Hematopoietic multipotent progenitor cell treated with erythropoietin and hydrocortisone succinate and interleukin-3 and kit ligand, for 4 days (in vitro differentiated cells): ENCODE data around the gene OR10A5.
"Not testable (repeated sequence)": the region's sequence is repeated elsewhere in the genome, so short reads cannot be mapped to it uniquely, and the experiment has no call there.

Source experiments
- DNase-seq: peaks from one replicate; pipeline ENCODE4 v3.0.0-alpha.2; 2015

Gene OR10A5, protein sequence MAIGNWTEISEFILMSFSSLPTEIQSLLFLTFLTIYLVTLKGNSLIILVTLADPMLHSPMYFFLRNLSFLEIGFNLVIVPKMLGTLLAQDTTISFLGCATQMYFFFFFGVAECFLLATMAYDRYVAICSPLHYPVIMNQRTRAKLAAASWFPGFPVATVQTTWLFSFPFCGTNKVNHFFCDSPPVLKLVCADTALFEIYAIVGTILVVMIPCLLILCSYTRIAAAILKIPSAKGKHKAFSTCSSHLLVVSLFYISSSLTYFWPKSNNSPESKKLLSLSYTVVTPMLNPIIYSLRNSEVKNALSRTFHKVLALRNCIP

DNA sequence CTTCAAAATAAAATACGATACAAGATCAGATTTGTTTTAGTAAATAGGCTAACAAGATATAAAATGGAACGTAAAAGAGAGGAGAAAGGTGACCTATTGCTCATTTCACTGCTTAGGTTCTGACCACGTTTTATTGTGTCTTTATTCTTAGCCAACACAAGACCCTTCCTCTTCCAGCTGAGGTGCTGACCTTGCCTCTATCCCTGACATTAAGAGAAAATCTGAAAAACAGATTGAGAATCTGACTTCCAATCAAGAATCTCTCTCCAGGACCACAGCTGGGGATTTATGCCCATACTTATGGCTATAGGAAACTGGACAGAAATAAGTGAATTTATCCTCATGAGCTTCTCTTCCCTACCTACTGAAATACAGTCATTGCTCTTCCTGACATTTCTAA, at the start of gene OR10A5:
Gene OR10A5, plus strand, starts transcription at position 301 of the 400 bp plus-strand sequence. Its CDS starts 0 bp downstream, at position 301.
- DNase-seq = no peak

DNA sequence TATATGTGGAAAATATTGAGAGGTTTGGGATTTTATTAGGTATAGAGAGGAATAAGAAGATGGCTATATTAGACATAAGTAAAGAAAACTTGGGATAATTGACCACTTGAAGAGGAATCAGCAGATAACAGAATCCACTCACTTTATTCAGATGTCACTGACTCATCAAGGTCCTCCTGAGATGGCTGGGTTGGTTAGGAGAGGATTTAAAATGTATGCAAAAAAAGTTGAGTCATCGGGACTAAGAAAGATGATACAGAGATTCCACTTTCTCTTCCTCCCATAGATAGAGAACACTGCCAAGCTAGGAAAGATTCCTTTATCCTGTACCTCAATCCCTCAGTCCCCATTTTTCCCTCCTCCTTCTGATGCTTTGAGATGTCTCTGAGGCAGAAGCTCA, 46.1 kb upstream of the OR10A5 start, which contains the start of gene OR6A2:
Gene OR6A2, minus strand, starts transcription at position 288 of the 400 bp plus-strand sequence. CDS start 3,981 bp downstream, outside the sequence.
- no peak for DNase-seq

DNA sequence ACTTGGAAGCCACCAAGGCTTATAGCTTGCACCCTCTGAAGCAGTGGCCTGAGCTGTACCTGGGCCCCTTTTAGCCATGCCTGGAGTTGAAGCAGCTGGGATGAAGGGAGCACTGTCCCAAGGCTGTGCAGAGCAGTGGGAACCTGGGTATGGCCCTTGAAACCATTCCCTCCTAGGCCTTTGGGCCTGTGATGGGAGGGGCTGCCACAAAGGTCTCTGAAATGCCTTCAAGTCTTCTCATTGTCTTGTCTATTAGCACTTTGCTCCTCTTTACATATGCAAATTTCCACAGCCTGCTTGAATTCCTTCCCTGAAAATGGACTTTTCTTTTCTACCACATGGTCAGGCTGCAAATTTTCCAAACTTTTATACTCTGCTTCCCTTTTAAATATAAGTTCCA, 44.4 kb upstream of the OR10A5 start:
- not testable (repeated sequence) for DNase-seq

DNA sequence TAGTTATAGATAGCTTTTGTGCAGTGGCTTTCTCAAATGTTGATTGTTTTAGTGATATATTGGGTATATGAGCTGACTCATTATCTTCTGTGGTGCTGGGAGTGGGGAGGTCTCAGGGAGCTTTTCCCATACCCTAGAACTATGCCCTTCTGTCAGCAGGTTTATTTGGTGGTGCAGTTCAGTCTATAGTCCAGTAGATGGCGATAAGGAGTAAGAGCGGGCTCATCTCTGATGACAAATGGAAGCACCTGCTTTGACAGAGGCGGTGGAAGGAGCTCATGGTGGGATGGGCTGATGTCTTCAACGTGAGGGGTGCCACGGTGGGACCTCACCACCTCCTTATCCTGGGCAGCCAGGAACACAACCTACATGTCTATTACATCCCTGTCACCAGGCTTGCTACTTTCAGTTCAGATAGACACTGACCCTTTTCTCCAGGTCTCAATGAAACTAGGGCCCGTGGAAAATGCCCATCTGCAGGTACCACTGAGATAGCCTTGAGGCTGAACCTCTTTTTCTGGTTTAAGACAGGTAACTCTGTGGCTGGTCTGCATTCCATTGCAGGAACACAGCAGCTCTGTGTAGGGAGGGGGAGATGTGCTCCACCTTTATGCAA, 33.0 kb upstream of the OR10A5 start:
- peak; percentile 74 for DNase-seq

DNA sequence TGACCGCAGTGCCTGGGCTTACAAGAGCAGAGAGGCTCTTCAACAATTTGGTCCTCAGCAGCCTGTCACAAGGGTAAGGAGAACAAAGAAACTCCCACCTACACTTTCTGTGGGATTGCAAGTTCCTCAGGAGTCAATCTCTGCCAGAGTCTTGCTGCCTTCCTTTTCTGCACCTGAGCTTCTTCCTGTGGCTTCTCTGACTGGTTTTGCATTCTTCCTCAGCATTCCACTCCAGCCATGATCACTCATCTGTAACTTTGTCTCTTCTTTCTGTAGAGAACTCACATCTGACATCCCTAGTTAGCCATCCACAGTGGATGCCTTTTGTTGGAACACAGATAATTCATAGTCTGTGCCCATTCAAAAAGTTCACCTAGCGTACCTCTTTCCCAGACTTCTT, 31.8 kb upstream of the OR10A5 start:
- no peak for DNase-seq

DNA sequence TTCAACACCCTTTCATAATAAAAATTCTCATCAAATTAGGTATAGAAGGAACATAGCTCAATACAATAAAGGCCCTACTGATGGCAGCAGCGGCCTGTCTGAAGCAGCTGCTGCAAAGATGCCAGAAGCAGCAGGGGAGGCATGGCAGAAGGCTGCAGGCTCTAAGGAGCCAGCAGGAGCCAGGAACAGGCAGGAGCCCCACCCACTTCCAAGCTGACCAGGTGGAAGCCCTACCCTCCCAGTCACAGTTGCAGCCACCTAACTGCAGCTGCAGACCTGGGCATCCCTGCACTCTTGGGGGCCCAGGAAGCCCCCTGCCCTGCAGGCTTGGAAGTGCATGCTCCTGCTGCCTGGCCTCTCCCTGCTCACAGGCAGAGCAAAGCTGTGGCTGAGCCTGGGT, 27.8 kb upstream of the OR10A5 start:
- DNase-seq = no peak

DNA sequence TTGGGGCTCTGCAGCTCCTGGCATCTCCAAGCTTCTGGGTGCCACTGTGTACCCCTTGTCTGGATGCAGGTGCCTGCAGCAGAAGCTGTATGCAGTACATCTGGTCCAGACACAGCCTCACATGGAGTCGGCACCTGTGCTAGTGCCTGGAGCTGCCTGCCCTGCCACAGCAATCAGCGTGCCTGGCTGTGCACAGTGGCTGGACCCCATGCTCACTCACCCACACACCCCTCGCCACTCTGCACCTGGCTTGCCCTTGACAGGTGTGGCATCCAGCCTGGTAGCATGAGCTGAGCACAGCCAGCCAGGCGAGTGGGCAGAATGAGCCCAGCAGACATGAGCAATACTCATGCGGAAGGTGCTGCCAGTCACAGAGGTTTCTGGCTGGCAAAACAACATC, 26.5 kb upstream of the OR10A5 start:
- DNase-seq = no peak

DNA sequence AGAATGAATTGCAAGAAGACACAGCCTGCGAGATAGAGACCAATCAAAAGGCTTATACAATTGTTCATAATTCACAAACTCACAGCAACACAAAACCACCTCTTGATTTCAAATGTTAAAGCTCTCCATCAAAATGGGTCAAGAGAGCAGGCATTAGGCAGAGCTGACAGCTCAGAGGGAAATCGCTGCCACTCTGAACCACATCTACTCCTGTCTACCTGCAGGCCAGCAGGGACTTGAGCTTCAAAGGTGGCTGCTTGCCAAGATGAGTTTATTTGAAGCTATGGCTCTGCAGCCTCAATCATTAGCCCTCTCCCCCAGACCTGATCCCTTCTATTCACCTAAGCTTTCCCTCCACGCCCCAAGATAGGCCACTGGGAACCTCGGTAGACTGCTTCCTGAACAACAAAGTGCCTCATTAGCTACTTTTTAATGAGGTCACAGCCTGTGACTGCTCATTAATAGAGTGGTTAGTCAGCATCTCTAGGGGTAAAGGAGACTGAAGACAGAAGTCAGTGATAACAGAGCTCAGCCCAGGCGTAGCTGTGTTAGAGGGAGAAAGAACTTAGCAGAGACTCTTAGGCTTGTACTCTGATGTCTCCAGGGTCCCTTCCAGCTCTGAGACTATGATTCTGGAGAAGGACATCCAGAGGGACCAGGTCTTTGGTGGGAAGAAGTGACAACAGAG, 21.2 kb upstream of the OR10A5 start:
- DNase-seq = no peak

DNA sequence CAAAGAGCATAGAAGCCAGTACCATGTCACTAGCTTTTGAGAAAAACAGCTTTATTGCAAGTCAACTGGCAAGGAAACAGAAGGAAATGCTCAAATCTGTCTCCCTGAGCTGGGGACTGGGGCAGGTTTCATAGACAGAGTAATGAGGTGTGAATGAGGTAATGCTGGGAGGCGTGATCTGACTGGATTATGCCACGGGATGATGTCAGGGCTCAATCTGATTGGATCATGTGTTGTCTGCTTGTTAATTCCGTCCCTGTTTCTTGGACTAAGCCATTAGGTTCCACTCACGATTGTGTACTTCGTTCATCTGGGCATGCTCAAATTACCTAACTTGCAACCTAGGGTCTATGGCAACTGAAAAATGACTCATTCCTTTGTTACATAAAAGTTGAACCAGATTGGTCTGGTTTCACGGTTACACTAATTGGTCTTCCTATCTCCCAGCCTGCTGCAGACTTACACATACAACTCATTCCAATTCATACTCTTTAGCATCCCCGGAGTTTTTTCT, 20.2 kb upstream of the OR10A5 start:
- DNase-seq = no peak

DNA sequence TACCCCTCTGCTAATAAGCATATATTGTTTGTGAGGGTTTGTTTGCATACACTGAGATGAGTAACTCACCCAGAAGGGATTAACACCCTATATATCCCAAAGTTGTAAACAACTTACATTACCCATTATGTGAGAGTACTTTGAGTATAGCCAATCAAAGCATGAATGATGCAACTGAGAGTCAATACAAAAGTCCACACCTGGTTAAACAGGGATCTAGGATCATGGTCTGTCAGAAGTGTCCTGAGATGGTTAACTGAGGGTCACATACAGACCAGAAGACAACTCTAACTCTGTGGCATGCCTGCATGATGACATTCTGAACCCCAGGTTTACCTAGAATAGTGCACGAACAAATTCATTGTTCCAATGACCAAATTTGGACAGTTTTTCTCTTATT, 17.4 kb upstream of the OR10A5 start:
- DNase-seq = no peak

DNA sequence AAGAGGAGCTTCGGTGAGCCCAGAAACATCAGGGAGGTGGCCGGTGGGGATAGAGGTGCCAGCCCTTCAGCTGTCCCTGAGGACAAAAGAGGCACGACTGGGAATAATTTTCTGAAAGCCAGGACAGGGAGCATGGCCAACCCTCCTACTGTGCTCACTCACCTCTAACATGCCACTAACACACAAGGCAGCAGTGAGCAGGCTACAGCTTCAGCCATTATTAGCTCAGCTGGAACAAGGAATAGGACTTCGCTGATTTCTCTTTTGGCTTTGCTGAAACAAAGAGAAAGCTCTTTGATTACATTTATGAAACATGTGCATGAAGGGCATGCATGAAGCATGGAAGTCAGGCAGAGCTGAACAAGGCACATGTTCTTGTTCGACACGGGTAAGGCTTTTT, 12.1 kb upstream of the OR10A5 start:
- no peak for DNase-seq

DNA sequence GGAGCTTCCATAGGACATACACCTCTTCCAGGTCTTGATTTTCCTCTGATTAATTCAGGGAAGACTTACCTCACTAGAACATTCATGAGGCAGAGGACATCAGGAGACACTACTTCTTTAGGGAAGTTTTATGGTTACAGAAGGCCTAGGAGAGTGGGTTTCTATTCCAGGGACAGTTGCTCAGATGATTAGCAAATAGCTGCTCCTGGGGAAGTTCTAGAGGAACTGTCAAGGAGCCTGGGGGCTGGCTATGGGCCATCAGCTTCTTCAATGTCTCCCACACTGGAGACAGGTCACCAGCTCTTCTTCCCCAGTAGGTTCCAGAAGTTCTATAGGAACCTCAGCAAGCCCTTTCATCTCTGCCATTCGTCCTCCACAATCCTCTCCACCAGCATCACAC, 11.5 kb upstream of the OR10A5 start:
- DNase-seq = no peak

DNA sequence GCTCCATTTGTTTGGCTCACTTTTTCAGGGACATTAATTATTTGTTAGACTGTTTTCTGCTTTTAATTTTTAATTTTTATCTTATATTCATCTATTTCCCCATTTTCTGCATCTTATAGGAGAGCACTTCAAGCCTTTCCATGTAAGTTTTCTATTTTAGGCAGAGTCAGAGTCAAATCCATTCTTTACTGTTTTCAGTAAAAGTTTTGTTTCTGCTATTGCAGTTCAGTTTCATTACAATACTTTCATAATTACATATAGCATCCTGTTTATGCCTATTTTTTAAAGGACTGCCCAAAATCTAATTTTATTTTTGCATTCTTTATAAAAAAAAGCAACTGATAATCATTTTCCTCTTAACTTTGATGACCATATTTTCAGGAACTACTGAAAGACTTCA, 3.8 kb upstream of the OR10A5 start:
- no peak for DNase-seq

DNA sequence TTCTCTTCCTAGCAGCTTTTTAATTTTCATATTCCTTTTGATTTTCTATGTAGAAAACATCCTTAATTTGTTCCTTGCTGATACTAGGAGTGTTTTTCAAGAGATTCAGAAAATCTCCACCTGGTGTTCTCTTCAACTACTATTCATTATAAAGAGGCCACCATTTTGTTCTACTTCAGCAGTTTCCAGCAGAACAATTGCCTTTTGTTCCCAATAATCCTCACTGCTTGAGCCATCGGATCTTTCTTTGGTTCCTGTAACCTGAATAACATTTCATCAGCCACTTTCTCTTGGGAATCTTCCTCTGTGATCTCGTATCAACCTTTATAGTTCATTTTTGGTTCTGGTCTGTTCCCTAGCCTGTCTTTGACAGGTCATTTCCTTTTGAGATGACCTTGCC, 1.8 kb upstream of the OR10A5 start:
- no peak for DNase-seq

DNA sequence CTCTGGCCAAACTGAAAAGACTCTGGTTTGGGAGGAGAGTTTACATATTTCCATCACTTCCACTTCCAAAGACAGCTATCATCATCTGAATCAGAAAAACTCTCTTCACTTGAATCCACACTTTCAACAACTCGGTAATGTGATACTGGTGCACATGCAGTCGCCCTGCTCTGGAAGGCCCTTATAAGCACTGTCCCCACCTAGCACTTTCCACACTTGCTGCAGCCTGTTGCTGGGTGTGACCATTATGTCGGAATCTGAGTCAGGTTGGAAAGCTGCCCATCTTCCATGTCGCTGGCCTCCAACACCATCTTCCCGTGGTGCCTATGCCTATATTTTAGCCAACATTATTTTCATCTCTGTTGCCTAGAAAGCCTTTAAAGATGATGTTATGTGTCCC, 1.1 kb upstream of the OR10A5 start:
- no peak for DNase-seq

DNA sequence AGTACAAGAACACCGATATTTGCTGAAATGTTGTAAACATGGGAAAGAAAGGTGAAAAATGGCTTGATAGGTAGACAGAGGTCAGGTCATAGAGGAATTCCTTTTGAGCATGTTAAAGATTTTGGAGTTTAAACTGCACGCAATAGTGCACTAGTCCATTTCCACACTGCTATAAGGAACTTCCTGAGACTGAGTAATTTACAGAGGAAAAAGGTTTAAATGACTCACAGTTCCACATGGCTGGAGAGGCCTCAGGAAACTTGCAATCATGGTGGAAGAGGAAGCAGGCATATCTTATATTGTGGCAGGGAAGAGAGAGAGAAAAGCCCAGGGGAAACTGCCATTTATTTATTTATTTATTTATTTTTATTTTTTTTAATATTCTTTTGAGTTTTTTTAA, 5.0 kb downstream of the OR10A5 start:
- no peak for DNase-seq

DNA sequence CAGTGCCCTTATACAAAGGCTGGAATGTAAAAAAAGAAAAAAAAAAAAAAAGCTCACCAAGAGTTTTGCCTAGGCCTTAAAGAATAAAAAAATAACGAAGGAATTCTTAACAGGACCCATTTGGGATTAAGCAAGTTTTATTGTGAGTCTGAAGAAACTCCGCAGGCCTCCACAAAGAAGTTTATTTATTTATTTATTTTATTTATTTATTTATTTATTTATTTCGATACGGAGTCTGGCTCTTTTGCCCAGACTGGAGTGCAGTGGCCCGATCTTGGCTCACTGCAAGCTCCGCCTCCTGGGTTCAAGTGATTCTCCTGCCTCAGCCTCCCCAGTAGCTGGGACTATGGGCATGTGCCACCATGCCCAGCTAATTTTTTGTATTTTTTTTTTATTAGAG, 9.3 kb downstream of the OR10A5 start:
- not testable (repeated sequence) for DNase-seq

DNA sequence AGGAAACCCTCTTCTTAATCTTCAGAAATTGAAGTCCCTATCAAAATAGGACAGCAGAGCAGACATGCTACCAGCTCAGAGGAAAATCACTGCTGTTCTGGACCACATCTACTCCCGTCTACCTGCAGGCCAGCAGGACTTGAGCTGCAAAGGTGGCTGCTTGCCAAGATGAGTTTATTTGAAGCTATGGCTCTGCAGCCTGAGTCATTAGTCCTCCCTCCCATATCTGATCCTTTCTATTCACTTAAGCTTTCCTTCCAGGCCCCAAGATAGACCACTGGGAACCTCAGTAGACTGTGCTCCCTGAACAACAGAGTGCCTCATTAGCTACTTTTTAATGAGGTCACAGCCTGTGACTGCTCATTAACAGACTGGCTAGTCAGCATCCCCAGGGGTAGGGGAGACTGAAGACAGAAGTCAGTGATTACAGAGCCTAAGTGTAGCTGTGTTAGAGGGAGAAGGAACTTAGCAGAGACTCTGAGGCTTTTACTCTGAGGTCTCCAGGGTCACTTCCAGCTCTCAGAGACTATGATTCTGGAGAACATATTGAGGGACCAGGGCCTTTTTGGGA, 10.6 kb downstream of the OR10A5 start:
- DNase-seq = no peak

DNA sequence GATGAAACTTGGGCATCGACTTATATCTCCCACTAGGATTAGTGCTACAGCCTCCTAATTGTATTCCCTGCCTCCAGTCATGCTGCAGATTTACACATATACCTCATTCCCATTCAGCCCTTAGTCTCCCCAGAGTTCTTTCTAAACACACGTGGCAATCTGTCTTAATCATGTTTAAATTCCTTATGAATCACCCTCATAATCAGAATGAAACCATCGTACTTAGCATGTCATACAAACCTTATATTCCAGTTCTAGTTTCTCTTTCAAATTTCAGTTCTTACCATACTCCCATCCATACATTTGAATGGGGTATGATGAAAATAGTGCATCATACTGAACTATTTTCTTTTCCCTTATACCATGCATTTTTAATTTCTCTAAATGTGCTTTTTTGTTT, 11.4 kb downstream of the OR10A5 start:
- no peak for DNase-seq

DNA sequence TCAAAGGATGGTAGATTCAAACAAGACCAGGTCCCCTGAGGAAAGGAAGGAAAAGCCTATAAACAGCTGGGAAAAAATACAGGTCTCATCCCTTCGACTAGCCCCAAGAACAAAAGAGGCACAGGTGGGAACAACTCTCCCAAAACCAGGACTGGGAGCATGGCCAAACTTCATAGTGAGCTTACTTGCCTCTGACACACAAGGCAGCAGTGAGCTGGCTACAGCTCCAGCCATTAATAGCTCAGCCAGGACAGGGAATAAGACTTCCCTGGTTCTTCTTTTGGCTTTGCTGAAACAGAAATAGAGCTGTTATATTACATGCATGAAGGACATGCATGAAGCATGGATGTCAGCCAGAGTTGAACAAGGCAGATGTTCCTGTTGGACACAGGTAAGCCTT, 17.5 kb downstream of the OR10A5 start, which contains the start of gene OR10A2:
Gene OR10A2, plus strand, starts transcription at position 97 of the 400 bp plus-strand sequence. CDS start 6,698 bp downstream, outside the sequence.
- DNase-seq = no peak

DNA sequence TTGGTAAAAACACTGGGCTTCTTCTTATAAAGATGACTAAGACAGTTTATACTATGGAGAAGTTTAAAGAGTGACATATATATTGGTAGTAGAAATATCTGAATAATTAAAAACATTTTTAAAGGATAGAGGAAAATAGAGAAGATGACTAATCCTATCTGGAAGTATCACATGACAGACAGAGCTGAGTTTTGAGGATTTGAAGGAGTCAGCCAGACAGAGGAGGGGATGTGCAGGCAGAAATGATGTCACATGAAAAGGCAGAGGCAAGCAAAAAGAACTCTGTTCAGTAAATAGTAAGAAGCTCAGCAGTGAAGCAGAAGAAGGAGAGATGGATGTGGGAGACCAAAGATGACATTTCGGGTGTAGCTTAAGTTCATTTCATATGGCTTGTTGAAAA, 19.0 kb downstream of the OR10A5 start:
- DNase-seq = no peak

DNA sequence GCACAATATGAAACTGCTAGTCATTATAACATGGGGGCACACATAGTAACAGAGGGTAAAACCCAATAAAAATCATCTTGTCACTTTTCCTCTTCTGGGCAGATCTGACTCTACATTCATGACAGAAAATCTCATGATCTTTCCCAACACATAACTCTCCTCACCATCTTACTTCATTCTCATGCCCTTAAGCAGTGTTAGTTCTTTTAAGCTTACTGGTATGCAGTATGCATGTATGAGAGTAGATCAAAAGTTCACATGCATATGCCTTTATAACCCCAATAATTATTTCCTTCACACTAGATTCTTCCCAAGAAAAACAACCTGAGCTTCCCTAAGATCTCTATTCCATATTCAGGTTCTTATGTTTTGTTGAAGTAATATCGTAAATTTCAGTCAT, 25.8 kb downstream of the OR10A5 start:
- no peak for DNase-seq

DNA sequence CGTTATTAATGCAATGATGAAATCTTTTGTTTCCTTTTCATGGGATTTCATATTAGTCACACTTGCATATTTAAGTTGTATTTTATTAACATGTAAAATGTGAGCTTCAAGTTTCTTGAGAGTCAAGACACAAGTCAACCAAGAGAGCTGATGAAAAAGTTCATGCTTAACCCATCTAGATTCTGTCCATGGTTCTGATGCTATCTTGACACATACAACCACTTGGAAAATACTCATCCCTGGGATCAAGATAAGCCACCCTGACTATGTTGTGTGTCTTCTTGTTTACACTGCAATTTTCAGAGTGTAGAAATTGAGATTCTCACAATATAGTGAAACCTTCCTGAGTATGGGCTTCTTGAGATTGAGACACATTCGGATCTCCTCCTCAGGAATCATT, 30.3 kb downstream of the OR10A5 start:
- DNase-seq = no peak
